Ascending aorta (tissue), 2 donors: Measurements from ENCODE around the gene UMOD. TPM values are rescaled to one million over a fixed set of nuclear protein-coding genes. Genes with fewer than 3 reads are reported as not detected.

Source experiments
- DNase-seq, 2 donors: peaks; one replicate each; pipeline ENCODE4 v3.0.0-alpha.2; 2019; ENCODE audit warnings: low spot score in 2 of 2
- H3K27ac ChIP-seq, 2 donors: fragments of 200-600 bp; sonication (generic); one replicate each; pipeline ENCODE4 v1.5.1; 2016 to 2017; ENCODE audit warnings: mild to moderate bottlenecking in 1 of 2
- H3K27me3 ChIP-seq: fragments of 200-600 bp; sonication (generic); one replicate; pipeline ENCODE4 v1.5.1; 2017
- H3K36me3 ChIP-seq, 2 donors: fragments of 200-600 bp; sonication (generic); one replicate each; pipeline ENCODE4 v1.5.1; 2016
- H3K4me1 ChIP-seq, 2 donors: fragments of 200-600 bp; sonication (generic); one replicate each; pipeline ENCODE4 v1.5.1; 2016 to 2017; ENCODE audit warnings: mild to moderate bottlenecking in 1 of 2
- H3K4me3 ChIP-seq, 2 donors: fragments of 200-600 bp; sonication (generic); one replicate each; pipeline ENCODE4 v1.5.1; 2016 to 2017; ENCODE audit warnings: mild to moderate bottlenecking in 1 of 2
- H3K9me3 ChIP-seq, 2 donors: fragments of 200-600 bp; sonication (generic); one replicate each; pipeline ENCODE4 v1.5.1; 2016
- CTCF ChIP-seq, 3 experiments: fragments of 200-600 bp in 2 of 3; fragments of 450-650 bp in 1 of 3; sonication (generic) in 2 of 3; IDR thresholded peaks; one replicate each; pipeline ENCODE4 v1.5.1; 2016 to 2019; ENCODE audit warnings: antibody characterized with exemption in 3 of 3, mild to moderate bottlenecking in 1 of 3, moderate library complexity in 1 of 3
- intact Hi-C: fragments of 100-400 bp; cut with DNase I; formaldehyde crosslinking; loops from one replicate; pipeline ENCODE4 v1.15.1; 2023
- total RNA-seq: library from RNA; depleted of rRNA; stranded (reverse); fragments of >200 nt; gene quantifications from one replicate; pipeline ENCODE4 v1.1.0, GENCODE V29; 2016

UMOD gene
- total RNA-seq, 1 donor from 2014 or later, result not detected

- TF ChIP-seq CTCF (IDR thresholded peaks at IDR 0.05), result no peak
- intact Hi-C loops, result loop anchor here (5.0 kb wide), 1 partner anchor 823 kb away; the partner anchor contains the start of gene VPS35L
These were observed 28.3 kb upstream of the UMOD start for GRCh38 chr16:20380782-20381181.

GRCh38 chr16:20377181-20377580 is 24.7 kb upstream of the UMOD start:
- Histone ChIP-seq H3K36me3 (no peaks in the 10 kb centered on the region), H3K27me3 (no peaks in the 10 kb centered on the region), H3K4me1 (no peaks in the 10 kb centered on the region), H3K9me3 (no peaks in the 10 kb centered on the region), H3K27ac (no peak overlapping the region), H3K4me3 (no peak overlapping the region)
- intact Hi-C loops, result no loop called here
- no peak for TF ChIP-seq CTCF (IDR thresholded peaks at IDR 0.05)
- DNase-seq, result no peak

More at GRCh38 chr16:20380782-20381181, 28.3 kb upstream of the UMOD start:
- Histone ChIP-seq H3K4me1 (peaks cover 0 to 2% of the 10 kb centered on the region in 2 donors), H3K36me3 (no peaks in the 10 kb centered on the region), H3K27ac (no peak overlapping the region), H3K27me3 (peaks cover 4% of the 10 kb centered on the region), H3K9me3 (no peaks in the 10 kb centered on the region), H3K4me3 (no peak overlapping the region)
- DNase-seq, result no peak

GRCh38 chr16:20372701-20373100 is 20.2 kb upstream of the UMOD start:
- no peak for TF ChIP-seq CTCF (IDR thresholded peaks at IDR 0.05)
- H3K36me3 ChIP-seq, result no peaks in the 10 kb centered on the region
- H3K9me3 ChIP-seq, result no peaks in the 10 kb centered on the region
- no peaks in the 10 kb centered on the region for H3K27me3 ChIP-seq
- H3K4me1 ChIP-seq, result no peaks in the 10 kb centered on the region
- H3K27ac ChIP-seq, result no peak overlapping the region
- intact Hi-C loops, result no loop called here
- no peak for DNase-seq
- H3K4me3 ChIP-seq, result no peak overlapping the region

- DNase-seq, result no peak
- H3K27ac ChIP-seq, result no peak overlapping the region
- H3K27me3 ChIP-seq, result no peaks in the 10 kb centered on the region
- H3K9me3 ChIP-seq, result no peaks in the 10 kb centered on the region
- intact Hi-C loops, result no loop called here
- H3K4me3 ChIP-seq, result no peak overlapping the region
- no peak for TF ChIP-seq CTCF (IDR thresholded peaks at IDR 0.05)
- no peaks in the 10 kb centered on the region for H3K36me3 ChIP-seq
- no peaks in the 10 kb centered on the region for H3K4me1 ChIP-seq
These were observed 17.0 kb upstream of the UMOD start for GRCh38 chr16:20369452-20370054.

- TF ChIP-seq CTCF (IDR thresholded peaks at IDR 0.05), result no peak
These were observed 11.5 kb upstream of the UMOD start for GRCh38 chr16:20364051-20364450.

GRCh38 chr16:20363191-20363590 is 10.7 kb upstream of the UMOD start:
- H3K4me1 ChIP-seq, result no peaks in the 10 kb centered on the region
- intact Hi-C loops, result no loop called here
- no peaks in the 10 kb centered on the region for H3K36me3 ChIP-seq

More at GRCh38 chr16:20364051-20364450, 11.5 kb upstream of the UMOD start:
- no peaks in the 10 kb centered on the region for H3K4me1 ChIP-seq
- no peaks in the 10 kb centered on the region for H3K27me3 ChIP-seq
- H3K36me3 ChIP-seq, result no peaks in the 10 kb centered on the region
- no peaks in the 10 kb centered on the region for H3K9me3 ChIP-seq
- no peak overlapping the region for H3K4me3 ChIP-seq
- intact Hi-C loops, result no loop called here
- no peak for DNase-seq
- no peak overlapping the region for H3K27ac ChIP-seq

More at GRCh38 chr16:20363191-20363590, 10.7 kb upstream of the UMOD start:
- no peak overlapping the region for H3K27ac ChIP-seq
- DNase-seq, result no peak
- no peak overlapping the region for H3K4me3 ChIP-seq
- no peak for TF ChIP-seq CTCF (IDR thresholded peaks at IDR 0.05)
- H3K9me3 ChIP-seq, result no peaks in the 10 kb centered on the region
- H3K27me3 ChIP-seq, result no peaks in the 10 kb centered on the region
